ENCODE data around the gene RRM1. TPM values are rescaled to one million over a fixed set of nuclear protein-coding genes. Genes with fewer than 3 reads are reported as not detected.
A peak's percentile ranks its signal among the peaks of the same experiment; 100 is the strongest.

RRM1 gene
- total and polyA plus RNA-seq, 2 experiments from 2014 or later: 41.0 to 44.6 TPM

DNA sequence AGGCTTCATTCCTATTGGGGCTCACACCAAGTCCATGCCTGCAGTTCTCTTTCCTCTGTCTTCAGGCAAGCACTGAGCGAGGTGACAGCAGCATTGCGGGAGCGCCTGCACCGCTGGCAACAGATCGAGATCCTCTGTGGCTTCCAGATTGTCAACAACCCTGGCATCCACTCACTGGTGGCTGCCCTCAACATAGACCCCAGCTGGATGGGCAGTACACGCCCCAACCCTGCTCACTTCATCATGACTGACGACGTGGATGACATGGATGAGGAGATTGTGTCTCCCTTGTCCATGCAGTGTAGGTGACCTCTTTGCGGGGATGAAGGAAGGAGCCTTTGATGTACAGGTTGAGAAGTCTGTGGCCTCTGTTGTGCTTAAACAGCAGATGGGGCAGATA is 11.4 kb upstream of the RRM1 start:
- Histone ChIP-seq H3K36me3 (no peaks in the 10 kb centered on the region), H3K27me3 (no peaks in the 10 kb centered on the region), H3K4me3 (no peak overlapping the region), H3K4me1 (ENCODE audit: low read depth) (no peaks in the 10 kb centered on the region), H3K9me3 (ENCODE audit: low read depth) (no peaks in the 10 kb centered on the region), H3K27ac (no peak overlapping the region)
- DNase-seq (ENCODE audit: low read depth in 1 of 2, low spot score in 1 of 2): no peak
- TF ChIP-seq, protein P1, sequence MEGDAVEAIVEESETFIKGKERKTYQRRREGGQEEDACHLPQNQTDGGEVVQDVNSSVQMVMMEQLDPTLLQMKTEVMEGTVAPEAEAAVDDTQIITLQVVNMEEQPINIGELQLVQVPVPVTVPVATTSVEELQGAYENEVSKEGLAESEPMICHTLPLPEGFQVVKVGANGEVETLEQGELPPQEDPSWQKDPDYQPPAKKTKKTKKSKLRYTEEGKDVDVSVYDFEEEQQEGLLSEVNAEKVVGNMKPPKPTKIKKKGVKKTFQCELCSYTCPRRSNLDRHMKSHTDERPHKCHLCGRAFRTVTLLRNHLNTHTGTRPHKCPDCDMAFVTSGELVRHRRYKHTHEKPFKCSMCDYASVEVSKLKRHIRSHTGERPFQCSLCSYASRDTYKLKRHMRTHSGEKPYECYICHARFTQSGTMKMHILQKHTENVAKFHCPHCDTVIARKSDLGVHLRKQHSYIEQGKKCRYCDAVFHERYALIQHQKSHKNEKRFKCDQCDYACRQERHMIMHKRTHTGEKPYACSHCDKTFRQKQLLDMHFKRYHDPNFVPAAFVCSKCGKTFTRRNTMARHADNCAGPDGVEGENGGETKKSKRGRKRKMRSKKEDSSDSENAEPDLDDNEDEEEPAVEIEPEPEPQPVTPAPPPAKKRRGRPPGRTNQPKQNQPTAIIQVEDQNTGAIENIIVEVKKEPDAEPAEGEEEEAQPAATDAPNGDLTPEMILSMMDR (IDR thresholded peaks at IDR 0.05; ENCODE audit: low read depth, low read length): no peak

DNA sequence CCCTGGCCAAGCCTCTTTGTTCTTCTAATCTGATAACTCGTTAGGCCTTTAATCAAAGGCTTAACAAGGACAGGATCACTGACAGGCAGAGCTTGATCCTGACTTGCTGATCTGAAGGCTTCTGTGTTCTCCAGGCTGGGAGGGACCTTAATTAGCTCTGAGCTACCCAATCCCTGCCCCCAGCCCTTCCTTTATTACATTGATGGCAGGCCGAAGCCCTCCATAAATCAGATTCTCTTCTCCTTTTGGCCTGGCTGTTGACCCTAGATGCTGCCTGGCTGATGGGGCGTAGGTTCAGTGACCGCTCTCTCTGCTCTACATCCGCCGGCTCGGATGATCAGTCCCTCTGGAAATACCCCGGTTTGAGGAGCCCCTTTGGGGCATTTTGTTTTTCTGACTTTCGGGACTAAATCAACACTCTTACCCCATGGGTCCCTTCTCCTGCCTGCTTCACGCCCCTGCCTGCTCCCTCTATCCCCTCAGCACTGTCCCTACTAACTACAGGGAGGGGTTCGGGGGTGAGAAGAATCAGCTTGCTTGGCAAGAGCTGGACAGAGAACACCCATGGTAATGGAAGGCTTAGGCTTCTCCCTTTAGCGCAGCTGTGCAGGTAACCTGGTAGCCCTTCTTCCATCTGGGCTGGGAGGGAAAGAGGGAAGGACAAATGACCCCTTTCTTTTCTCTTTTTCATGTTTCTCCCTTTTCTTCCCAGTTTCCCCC is 10.0 kb upstream of the RRM1 start:
- Histone ChIP-seq H3K4me3 (no peak overlapping the region), H3K36me3 (no peaks in the 10 kb centered on the region), H3K27me3 (no peaks in the 10 kb centered on the region), H3K9me3 (ENCODE audit: low read depth) (no peaks in the 10 kb centered on the region), H3K4me1 (ENCODE audit: low read depth) (no peaks in the 10 kb centered on the region), H3K27ac (no peak overlapping the region)
- DNase-seq (ENCODE audit: low read depth in 1 of 2, low spot score in 1 of 2): no peak
- TF ChIP-seq, protein P1 (IDR thresholded peaks at IDR 0.05; ENCODE audit: low read depth, low read length): no peak

DNA sequence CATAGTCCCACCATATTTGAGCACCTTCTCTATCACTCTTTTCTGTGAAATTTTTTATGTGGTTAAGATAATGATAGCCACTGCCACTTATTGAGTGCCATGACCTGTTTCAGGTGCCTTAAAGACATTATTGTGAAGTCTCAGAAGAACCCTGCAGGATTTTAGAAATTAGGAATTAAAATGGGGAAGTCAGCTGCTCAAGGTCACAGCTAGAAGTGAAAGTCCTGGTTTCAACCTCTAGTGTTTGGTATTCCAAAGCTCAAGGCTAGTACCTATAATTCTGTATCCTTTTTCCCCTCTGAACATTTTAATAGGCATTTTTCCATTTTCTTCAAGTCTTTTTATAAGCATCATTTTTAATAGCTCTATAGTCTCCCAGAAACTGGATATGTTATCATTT is 9.0 kb upstream of the RRM1 start:
- Histone ChIP-seq H3K9me3 (ENCODE audit: low read depth) (no peaks in the 10 kb centered on the region), H3K4me3 (no peak overlapping the region), H3K27ac (no peak overlapping the region), H3K4me1 (ENCODE audit: low read depth) (no peaks in the 10 kb centered on the region), H3K36me3 (no peaks in the 10 kb centered on the region), H3K27me3 (no peaks in the 10 kb centered on the region)
- DNase-seq (ENCODE audit: low read depth in 1 of 2, low spot score in 1 of 2): no peak
- TF ChIP-seq, protein P1 (IDR thresholded peaks at IDR 0.05; ENCODE audit: low read depth, low read length): no peak

DNA sequence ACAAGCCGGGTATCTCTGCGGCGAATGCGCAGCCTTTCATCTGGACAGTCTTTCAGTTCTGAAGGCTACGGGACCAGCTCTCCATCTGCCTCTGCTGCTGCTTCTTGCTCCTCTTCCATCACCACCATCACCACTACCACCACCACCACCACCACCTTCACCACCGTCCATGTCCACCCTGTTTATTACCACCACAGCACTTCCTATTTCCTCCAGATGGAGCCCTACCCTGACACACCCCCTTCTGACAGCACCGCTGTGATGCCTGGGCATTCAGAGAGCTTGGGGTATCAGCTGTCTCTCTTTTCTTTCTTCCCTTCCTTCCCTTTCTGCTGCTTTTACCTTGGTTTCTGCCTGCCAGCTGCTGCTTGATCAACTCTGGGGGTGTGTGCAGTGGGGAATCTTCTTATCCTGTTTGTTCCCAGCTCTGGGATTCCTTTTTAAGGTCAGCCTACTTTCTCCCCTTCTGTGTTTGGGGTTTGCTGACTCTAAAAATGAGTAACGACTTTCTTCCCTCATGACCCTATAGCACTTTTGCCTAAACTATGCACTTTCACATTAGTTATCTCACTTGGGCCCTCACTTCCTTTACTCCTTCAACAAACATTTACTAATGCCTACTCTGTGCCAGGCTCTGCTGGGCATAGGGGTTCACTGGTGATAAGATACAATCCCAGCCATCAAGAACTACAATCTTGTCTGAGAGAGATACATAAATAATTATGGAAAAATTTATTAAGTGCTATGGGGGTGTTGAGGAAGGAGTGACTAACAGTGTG is 7.8 kb upstream of the RRM1 start:
- TF ChIP-seq, protein P1 (IDR thresholded peaks at IDR 0.05; ENCODE audit: low read depth, low read length): no peak
- Histone ChIP-seq H3K4me3 (no peak overlapping the region), H3K9me3 (ENCODE audit: low read depth) (no peaks in the 10 kb centered on the region), H3K27me3 (no peaks in the 10 kb centered on the region), H3K36me3 (no peaks in the 10 kb centered on the region), H3K27ac (no peak overlapping the region), H3K4me1 (ENCODE audit: low read depth) (no peaks in the 10 kb centered on the region)
- no peak for DNase-seq (ENCODE audit: low read depth in 1 of 2, low spot score in 1 of 2)

DNA sequence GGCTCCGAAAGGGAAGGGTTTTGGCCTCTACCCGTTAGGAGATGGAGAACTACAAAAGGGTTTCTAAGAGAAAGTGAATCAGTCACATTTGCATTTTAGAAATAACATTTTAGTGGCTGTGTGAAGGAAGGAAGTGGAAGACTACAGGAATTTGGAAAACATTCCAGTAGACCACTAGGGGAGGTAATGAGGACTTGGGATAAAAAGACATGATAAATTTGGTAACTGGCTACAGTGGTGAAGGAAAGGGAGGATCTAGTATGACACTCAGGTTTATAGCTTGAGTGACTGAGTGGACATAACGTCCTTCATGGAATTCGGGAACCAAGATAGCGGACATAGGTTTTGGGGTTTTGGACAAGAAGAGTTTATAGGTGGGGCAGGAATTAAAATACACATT is 7.0 kb upstream of the RRM1 start:
- Histone ChIP-seq H3K27me3 (no peaks in the 10 kb centered on the region), H3K9me3 (ENCODE audit: low read depth) (no peaks in the 10 kb centered on the region), H3K4me3 (no peak overlapping the region), H3K4me1 (ENCODE audit: low read depth) (no peaks in the 10 kb centered on the region), H3K36me3 (no peaks in the 10 kb centered on the region), H3K27ac (no peak overlapping the region)
- TF ChIP-seq, protein P1 (IDR thresholded peaks at IDR 0.05; ENCODE audit: low read depth, low read length): peak; percentile 33
- peak in 1 of 2 donors; percentile 33 for DNase-seq (ENCODE audit: low read depth in 1 of 2, low spot score in 1 of 2)
